Inflammatory macrophage treated with lipopolysaccharide for 1 hour (primary cell): ENCODE results near the gene ATRAID.
"Not testable (repeated sequence)": the region's sequence is repeated elsewhere in the genome, so short reads cannot be mapped to it uniquely, and the experiment has no call there.

Experiments used
- DNase-seq, 2 donors: peaks; one replicate each; pipeline ENCODE4 v3.0.0-alpha.2; 2020 to 2022

ATRAID gene

DNA sequence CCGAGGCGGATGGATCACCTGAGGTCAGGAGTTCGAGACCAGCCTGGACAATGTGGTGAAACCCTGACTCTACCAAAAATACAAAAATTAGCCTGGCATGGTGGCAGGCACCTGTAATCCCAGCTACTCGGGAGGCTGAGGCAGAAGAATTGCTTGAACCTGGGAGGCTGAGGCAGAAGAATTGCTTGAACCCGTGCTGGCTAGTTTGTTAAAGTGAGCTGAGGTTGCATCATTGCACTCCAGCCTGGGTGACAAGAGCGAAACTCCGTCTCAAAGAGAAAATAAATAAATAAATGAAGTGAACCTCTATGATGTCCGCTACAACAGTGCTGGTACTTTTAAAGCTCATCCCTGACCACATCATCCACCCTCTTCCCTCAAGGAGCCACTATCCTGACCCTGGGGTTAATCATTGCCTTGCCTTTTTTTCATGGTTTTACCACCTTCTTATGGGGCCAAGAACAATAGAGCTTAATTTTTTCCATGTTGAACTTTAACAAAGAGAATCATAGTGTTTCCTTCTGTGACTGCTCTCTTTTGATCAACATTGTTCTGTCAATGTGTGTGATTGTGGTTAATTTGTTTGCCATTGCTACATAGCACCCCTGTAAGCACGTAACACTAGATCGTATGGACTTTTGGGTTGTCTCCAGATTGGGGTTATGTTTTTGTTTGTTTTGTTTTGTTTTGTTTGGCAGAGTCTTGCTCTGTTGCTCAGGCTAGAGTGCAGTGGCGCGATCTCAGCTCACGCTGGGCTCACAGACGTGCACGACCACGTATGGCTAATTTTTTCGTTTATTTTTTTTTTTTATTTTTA lies 17.1 kb upstream of the ATRAID start:
- no peak for DNase-seq

GRCh38 chr2:27195799-27196198 lies 16.0 kb upstream of the ATRAID start:
- not testable (repeated sequence) for DNase-seq

GRCh38 chr2:27198068-27198467 lies 13.8 kb upstream of the ATRAID start:
- not testable (repeated sequence) for DNase-seq

DNA sequence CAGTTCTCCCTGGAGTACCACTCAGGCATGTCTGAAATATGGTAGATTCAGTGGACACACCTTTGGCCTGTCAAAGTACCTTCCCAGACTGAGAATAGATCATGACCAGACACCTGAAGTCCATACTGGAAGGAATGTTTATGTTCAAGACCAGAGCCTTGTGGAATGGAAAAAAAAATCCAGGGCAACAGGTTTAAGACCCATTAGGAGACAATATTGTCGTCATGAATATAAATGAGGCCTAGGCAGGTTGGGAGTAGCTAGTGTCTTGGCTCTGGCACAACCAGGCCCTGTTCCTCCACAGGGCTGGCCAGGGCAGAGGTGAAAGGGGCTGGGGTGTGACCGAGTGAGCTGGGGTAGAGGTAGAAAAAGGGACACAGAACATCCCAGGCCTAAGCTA lies 13.2 kb upstream of the ATRAID start:
- no peak for DNase-seq

DNA sequence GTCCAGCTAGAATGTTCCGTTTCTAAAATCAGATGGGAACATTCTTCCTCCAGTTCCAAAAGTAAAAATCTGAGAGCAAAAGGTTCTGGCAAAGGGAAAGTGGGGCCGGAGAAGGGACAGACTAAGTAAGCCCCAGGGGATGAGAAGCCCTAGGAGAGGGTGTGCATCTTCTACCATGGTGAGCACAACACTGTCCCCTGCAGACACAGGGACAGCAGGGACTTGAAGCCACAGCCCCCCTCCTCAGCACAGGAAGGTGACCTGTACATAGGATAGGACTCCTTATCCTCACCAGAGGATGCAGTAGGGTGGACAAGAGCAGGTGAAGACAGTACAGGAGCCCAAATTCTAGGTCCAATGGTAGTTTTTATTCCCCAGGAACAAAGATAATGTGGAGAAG lies 12.6 kb upstream of the ATRAID start:
- no peak for DNase-seq

DNA sequence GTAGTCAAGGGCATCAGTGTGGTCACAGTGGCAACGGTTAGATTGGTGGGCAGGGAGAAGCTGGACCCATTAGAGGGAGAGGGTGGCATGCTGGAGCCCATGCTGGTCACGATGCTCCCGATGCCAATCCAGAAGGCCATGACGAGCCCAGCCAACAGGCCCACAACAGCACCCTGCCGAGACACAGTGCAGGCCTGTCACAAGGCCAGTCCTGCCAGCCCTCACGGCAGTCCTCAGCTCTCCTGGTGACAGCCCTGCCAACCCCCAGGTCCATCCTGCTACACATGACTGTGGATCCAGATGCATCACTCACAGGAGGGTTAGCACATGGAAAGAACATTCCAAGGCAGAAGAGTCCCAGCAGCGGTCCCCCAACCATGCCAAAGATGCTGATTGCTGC lies 10.2 kb upstream of the ATRAID start:
- DNase-seq: no peak

- peak; percentile 72 to 97 for DNase-seq
These were observed 9.0 kb upstream of the ATRAID start for GRCh38 chr2:27202854-27203253.

- DNase-seq: no peak
These were observed 8.1 kb upstream of the ATRAID start for GRCh38 chr2:27203741-27204140.

GRCh38 chr2:27204566-27204965 lies 7.3 kb upstream of the ATRAID start:
- DNase-seq: no peak

- DNase-seq: no peak
These were observed 6.6 kb upstream of the ATRAID start for GRCh38 chr2:27205206-27205605.

DNA sequence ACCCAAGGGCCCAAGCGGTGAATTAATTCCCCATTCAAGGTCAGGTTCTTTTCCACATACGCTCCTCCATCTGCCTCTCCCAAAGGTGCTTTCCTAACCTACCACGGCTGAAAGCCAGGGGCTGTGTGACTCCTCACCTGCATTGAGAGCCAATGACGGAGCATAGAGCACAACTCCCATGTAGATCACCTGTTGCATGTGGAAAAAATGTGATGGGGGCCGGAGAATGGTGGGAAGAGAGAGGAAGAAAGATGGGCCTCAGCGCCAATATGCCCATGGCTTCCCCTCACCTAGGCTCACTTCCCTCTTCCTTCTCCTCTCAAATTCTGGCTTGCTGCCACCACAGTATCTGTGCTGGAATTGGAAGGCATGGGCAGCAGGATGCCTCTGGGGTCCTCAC lies 5.5 kb upstream of the ATRAID start:
- DNase-seq: no peak

- DNase-seq: no peak
These were observed 3.3 kb upstream of the ATRAID start for GRCh38 chr2:27208486-27209050.

DNA sequence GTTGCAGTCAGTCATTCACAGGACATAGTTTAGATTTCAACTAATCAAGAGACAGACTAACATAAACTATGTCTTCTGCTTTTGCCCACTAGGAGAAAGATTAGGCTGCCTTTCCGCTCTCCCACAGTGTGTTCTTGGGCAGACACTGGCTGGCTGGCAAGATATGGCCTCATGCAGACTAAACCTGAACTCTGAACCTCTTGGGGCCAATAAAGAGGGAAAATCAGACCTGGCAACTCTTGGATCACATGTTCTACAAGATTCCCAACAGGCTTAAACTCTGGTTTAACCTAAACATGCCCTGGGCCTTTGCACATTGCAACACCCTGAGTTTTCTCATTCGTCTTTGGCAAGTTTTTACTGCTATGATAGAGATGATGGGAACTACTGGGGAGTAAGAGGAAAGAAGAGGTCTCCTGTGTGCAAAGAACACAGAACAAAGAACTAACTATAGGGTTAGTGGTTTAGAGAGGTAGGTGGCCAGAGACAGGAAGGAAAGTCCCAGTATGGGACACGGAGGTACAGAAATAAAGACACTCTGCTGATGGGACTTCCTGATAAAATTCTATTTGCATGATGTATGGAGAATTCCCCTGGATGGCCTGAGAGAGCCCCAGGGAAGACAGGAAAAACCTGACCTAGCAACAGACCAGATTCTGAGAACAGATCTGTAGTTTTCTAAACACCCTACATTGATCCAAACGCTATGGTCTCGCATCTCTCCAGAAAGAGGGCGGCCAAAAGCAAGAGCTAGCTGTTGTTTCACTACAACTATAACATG lies 2.0 kb upstream of the ATRAID start:
- DNase-seq: peak in 1 of 2 donors; percentile 20

- DNase-seq: no peak
These were observed 449 bp upstream of the ATRAID start for GRCh38 chr2:27211241-27211942.

GRCh38 chr2:27212626-27213471 lies 1.0 kb downstream of the ATRAID start:
- peak; percentile 29 to 51 for DNase-seq

- DNase-seq: no peak
These were observed 3.1 kb downstream of the ATRAID start for GRCh38 chr2:27214941-27215340.

DNA sequence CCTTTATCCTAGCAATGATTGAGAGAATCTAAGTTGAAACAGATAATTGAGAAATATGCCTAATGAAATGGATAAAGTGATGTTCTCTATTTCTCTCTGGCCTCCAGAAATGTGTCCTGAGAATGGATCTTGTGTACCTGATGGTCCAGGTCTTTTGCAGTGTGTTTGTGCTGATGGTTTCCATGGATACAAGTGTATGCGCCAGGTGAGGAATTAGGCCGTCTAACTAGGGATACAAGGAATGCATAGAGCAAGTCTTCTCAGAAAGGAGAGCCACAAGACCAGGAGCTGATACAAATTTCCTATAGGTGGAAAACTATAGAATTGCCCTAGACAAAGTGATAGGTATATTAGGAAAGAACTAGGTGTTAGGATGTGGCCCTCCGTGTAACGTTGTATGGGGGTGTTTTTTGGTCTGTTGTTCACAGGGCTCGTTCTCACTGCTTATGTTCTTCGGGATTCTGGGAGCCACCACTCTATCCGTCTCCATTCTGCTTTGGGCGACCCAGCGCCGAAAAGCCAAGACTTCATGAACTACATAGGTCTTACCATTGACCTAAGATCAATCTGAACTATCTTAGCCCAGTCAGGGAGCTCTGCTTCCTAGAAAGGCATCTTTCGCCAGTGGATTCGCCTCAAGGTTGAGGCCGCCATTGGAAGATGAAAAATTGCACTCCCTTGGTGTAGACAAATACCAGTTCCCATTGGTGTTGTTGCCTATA lies 4.7 kb downstream of the ATRAID start:
- no peak for DNase-seq

DNA sequence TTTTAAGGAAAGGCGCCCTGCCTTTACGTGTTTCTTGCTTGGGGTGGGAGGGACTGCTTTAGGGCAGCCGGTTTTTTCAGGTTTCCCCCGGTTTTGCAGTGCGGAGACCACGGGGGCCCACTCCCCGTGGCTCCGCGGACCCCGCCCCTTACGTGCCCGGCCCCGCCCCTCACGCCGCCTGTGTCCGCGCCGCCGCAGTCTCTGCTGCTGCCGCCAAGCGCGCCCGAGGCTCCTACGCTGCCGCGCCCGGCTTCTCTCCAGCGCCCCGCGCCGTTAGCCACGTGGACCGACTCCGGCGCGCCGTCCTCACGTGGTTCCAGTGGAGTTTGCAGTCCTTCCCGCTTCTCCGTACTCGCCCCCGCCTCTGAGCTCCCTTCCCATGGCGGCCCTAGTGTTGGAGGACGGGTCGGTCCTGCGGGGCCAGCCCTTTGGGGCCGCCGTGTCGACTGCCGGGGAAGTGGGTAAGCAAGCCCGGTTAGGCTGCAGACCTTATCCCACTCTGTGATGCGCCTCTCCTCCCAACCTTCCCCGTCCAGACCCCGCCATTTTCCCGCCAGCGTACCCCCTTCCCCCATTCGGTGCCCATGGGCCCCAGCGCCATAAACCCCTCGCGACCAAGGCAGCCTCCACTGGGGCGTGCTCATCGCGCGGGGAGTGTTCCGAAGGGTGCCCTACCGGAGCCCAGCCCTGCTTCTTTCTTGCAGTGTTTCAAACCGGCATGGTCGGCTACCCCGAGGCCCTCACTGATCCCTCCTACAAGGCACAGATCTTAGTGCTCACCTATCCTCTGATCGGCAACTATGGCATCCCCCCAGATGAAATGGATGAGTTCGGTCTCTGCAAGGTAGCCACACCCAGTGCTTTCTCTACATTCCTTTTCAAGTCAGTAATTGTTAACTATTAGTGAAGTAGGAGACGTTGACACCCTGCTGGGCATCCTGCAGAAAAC lies 5.6 kb downstream of the ATRAID start, which contains the start of gene CAD:
TSS of gene CAD (plus strand) at position 197 of the 949 bp plus-strand sequence. CDS start at position 380, 183 bp downstream.
- DNase-seq: peak; percentile 85 to 87

DNA sequence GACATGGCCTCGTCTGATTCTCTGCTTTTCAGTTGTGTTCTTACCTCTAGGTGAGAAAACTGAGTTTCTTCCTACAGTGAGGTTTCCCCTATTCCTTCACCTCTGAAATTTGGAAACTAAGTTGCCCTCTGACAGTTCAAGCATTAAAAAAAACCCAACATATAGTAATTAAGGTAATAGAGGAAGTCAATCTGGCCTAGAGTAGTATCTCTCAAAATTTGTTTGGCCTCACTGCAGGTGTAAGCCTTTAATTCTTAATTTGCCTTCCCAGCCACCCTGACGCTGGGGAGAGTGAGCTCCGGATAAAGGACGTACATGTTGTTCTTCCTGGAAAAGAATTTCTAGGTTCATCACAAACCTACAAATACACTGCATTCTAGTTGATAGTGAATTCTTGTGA lies 6.8 kb downstream of the ATRAID start:
- no peak for DNase-seq

DNA sequence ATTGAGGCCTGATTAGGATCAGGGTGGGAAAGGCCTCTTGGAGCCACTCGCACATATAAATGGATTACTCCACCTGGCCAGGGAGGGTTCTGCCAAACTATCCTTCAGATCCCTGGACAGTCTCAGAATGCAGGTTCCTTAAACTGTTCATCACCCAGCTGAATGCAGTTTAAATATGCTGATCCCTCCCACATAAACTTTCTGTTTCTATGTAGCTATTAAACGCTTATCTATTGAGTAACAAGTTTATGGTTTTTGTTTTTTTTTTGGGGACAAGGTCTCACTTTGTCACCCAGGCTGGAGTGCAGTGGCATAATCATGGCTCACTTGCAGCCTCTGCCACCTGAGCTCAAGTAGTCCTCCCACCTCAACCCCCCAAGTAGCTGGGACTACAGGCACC lies 7.2 kb downstream of the ATRAID start:
- DNase-seq: peak in 1 of 2 donors; percentile 10
